ENCODE results near the gene AMPD2.
A peak's percentile ranks its signal among the peaks of the same experiment; 100 is the strongest.

The AMPD2 gene

DNA sequence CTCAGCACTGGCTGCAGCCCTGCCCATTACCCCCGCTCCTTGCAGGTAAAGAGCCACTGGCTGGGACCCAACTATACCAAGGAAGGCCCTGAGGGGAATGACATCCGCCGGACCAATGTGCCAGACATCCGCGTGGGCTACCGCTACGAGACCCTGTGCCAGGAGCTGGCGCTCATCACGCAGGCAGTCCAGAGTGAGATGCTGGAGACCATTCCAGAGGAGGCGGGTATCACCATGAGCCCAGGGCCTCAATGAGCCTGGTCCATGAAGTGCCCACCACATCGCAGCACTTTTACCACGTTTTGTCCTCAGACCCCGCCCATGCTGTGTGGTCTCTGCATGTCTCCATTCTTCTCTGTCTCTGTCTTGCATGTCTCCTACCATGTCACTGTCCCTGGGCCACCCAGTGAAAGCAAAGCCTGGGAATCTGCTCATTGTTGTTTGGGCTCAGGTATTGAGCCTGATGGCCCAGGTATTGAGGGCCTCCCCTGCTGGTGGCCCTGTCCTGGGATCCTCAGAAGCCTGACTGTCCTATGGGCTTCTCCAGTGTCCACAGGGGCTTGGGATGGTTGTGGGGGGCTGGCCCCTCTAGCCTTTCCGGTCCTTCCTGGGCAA is 11.4 kb downstream of the AMPD2 start:
- no peak for DNase-seq (ENCODE audit: low spot score)

- DNase-seq (ENCODE audit: low spot score), result no peak
Observed at GRCh38 chr1:109631513-109632505, 12.2 kb downstream of the AMPD2 start.

GRCh38 chr1:109632671-109633346 is 13.2 kb downstream of the AMPD2 start:
- DNase-seq (ENCODE audit: low spot score), result no peak

DNA sequence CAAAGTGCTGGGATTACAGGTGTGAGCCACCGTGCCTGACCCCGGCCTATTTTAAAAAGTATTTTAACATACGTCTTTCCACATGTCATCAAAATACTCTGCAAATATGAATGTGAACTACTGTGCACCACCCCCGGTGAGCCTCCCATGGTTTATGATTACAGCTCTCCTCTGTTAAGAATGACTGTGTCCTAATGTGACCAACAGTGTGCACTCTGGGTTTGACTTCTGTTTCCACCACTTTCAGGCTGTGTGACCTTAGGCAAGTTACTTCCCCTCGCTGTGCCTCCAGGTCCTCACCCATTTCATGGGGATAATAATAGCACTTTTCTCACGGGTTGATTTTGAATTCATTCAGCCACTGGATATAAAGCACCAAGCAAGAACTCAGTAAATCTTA is 14.7 kb downstream of the AMPD2 start:
- DNase-seq (ENCODE audit: low spot score), result no peak

DNA sequence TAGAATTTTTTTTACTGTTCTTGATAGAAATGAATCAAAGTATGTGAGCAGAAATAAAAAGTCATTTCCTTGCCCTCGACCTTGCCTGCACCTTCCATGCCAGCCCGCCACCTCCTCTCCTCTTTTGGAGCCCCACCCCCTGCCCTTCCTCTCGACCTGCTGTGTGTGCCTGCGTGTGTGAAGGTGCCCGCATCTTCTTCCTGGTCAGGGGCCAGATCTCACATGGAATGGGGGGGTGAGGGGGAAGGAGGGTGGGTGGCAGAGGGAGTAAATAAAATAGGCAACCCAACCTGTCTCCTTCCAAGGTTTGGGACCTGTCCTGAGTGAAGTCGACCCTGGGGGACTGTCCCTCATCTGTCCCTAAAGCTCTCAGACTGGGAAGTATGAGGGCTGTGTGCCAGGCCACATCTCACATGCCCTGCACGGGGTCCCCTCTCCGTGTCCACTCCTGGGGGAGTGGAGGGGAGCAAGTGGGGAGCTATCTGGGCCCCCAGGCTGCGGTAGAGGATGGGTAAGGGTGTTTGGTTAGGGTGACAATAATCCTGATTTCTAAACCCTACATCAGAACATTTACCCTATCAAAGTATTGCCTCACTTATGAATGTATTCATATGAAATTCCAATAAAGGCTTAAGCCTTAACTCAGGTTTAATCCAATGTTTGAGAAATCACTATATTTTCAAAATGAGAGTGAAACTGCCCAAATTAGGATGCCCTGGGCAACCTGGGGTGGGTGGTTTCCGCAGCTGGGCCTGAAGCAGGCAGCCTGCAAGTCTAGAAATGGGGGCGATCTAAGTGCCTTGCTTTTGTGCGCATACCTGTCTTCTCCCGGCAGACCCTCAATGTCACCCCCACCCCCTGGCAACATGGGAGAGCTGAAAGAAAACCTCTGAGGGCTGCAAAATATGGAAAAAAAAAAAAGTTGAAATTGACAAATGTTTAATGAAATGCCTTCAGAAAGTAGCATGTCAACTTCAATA is 15.4 kb downstream of the AMPD2 start:
- no peak for DNase-seq (ENCODE audit: low spot score)

DNA sequence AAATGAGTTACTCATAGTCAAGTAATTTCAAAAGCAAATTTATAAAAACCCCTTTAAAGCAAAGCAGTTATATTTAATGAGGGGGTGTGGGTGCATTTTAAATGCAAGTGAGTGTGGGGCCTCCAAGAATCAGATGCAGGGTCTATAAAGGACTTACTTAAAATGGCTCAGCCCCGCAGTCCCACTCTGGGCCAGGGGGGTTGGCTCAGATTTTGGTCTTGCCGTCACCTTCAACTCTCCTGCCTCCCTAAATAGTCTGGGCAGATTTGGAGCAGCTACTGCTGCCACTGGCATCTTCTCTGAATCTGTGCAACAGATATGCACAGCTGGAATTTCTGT is 16.2 kb downstream of the AMPD2 start:
- no peak for DNase-seq (ENCODE audit: low spot score)

DNA sequence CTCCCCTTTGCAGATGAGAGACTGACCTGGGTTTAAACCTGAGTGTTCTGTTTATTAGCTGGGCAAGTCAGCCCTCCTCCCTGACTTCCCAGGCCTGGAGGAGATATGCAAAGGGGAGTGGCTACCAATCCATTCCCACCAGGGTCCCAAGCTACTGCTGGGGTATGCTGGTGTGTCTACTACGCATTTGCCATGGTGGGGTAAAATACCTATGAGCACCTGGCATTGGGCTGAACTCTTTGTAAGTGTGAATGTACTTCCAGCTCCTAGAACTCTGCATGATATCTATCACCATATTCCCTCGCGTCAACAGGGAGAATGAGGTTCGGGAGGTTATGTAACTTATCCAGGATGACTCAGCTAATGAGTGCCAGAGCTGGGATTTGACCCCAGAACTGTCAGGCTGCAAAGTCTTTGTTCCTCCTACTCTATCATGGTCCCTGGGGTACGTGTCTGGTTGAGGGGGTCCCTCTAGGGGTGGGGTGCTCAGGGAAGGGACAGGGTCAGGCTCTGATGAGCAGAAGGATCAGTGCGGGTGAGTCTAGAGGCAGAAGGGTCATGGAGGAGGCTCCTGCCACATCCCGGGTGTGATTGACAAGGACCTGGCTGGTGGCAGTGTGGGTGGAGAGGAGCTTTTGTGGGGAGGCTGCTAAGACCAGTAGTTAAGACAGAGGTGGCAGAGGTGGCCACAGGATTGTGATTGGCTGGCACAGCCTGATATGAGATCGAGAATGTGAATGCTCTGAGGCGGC is 16.7 kb downstream of the AMPD2 start:
- DNase-seq (ENCODE audit: low spot score), result no peak

- DNase-seq (ENCODE audit: low spot score), result no peak
Observed at GRCh38 chr1:109637446-109637845, 17.8 kb downstream of the AMPD2 start.

DNA sequence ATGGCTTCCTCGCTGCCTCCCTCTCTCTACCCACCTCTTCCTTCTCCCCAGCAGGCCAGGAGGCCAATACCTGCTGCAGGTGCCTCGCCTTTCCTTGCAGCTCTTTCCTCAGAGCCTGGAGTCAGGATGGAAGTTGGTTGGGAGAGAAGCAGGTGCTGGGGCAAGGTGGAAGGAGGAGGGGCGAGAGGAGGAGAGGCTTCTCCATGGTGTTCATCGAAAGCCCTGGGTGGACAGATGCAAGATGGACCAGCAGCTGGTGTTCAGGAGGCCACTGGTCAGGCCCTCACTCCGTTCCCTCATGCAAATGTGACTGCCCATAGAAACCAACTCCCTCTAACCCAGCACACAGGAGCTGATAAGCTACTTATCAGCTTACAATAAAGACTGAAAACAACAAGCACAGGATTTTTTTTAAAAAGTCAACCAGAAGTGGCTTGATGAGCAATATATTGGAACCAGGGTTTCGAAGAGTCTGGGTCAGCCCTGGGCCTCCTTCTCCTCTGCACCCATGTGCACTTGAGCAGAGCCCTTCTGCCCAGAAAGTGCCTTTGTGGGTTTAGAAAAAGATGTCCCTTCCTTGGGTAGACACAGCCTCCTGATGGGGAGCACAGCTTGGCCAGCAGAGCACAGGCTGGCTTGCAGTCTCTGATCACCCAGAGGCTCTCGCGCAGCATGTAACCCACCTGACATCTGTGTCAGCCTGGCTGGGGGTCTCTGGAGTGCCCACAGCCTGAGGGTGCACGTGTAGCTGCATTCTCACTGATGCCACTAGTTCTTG is 19.6 kb downstream of the AMPD2 start:
- DNase-seq (ENCODE audit: low spot score), result no peak

DNA sequence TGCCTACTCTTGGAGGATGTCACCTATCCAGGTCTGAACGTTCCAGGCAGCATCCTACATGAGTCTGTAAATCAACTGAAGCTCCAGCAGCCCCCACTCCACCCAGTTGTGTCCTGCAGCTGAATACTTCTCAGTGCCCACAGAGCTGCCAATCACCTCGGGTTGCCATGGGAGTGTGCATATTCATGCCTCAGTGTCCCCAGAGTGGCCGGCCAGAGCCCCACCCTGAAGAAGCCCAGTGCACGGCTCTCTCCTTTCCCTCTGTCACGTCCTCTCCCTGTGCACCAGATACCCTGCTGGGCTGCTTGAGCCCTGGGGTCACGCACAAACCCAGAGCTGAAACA is 20.2 kb downstream of the AMPD2 start:
- DNase-seq (ENCODE audit: low spot score), result no peak

DNA sequence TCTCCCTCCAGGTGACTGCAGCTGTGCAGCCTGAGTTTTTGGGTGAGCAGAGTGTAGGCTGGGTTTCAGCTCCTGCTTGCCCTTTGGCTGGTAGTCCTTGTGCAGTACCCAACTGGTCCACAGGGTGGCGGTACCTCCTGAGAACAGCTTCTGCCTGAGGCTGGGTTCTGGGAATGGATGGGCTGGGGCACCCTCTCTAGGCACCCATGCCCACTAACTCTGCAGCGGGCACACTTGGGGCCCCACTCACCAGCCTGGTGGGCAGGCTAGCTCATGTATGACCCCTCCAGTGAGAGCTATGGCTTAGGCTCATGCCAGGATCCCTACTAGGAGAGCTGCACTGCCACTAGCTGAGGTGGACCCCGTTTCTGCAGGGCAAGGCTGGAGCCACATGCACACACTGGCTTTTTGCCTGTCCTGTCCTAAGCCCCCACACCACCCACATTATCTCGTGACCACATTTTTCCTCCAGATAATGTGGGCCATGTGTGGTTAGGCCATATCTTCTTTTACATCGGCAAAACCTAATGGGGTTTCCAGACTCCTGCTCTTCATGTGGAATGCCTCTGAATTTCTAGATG is 20.7 kb downstream of the AMPD2 start:
- DNase-seq (ENCODE audit: low spot score), result peak; percentile 90

- no peak for DNase-seq (ENCODE audit: low spot score)
Observed at GRCh38 chr1:109641078-109641740, 21.6 kb downstream of the AMPD2 start.

GRCh38 chr1:109641861-109642260 is 22.2 kb downstream of the AMPD2 start:
- no peak for DNase-seq (ENCODE audit: low spot score)

GRCh38 chr1:109642626-109643025 is 23.0 kb downstream of the AMPD2 start:
- no peak for DNase-seq (ENCODE audit: low spot score)

DNA sequence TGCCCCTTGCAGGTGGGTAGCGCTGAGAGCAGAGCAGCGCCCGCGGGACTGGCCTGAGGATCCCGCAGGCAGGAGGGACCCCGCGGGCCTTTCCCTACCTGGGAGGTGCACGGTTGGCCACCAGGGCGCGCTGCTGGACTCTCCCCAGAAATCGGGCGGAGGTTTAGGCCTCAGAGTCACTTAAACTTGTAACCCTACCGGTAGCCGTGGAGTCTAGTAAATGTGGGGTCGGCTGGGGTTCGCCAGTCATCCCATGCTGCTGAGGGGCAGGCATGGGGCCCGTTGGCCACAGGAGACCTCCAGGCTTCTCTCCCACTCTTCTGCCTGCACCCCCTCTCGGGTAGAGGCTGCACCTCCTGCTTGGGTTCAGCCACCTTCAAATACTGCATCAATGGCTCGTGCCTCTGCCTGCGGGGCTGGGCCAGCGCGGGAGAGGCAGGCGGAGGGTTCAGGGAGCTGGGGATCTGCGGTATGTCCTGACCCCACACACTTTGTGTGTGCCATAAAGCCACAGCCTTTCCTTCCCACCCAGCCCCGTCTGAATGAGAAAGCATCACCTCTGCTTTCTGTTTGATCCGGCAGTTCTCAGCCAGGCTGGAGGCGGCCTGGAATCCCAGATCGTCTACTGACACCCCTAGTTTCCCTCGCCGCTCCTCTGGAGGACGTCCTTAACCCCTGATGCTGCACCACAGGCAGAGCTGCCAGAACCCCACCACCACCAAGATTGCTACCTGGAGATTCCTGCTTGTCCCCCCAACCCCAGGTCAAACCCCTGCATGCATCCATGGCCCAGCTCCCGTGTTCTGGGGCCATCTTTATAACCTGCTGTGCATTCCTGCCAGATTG is 24.0 kb downstream of the AMPD2 start:
- DNase-seq (ENCODE audit: low spot score), result peak; percentile 83

DNA sequence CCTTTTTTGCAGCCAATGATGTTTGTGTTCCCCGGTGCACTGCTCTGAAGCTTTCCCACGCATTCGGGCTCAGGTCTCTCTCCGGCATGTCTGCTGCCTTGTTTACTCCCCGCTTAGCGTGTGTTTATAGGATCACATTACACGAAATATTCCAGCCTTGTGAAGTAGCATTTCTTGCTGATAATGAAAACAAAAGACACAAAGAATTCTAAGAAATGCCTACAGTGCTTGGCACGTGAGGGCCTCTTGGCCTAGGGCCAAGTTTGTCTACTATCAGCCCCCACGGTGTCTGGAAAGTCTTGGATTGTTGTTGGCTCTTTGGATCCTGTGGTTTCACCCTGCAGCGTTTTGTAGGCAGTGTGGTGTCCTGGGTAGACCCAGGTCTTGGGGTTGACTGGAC is 25.0 kb downstream of the AMPD2 start:
- DNase-seq (ENCODE audit: low spot score), result no peak

- DNase-seq (ENCODE audit: low spot score), result no peak
Observed at GRCh38 chr1:109649491-109649914, 29.9 kb downstream of the AMPD2 start.

- no peak for DNase-seq (ENCODE audit: low spot score)
Observed at GRCh38 chr1:109650609-109651008, 31.0 kb downstream of the AMPD2 start.

All from CD4-positive, alpha-beta T cell treated with Interleukin-2 at 100 ng/mL for 4 hours (primary cell).